ENCODE results near the gene REX1BD.

REX1BD gene

DNA sequence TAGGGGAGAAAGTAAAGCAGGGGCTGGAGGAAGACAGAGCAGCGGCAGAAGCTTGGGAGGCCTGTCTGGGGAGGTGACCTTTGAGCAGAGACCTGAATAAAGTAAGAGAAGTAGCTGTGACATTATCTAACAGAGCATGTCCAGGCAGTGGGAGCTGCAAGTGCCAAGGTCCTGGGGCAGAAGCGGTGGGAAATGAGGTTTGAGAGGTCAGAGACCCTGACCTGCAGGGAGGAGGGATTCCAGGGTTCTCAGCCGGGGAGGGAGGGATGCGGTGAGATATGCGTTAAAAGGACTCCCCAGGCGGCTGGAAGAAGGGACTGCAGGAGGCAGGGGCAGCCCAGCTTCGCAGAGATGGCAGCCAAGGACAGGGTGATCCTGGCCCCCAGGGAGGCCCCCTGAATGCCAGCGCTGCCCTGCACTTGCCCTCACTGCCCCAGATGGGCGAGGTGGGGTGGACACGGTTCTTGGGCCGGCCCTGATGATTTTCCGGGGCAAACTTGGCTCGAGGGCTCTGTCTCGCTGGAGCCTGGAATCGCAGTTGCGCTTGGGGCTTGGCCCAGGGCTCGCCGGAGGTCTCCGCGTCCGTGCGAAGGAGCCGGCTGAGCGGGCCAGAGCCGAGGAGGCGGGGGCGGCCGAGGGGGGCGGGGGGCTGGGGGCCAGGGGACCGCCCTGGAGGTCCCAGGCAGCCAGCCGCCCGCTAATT is 14.8 kb downstream of the REX1BD start:
- peak; percentile 51 for DNase-seq (ENCODE audit: low spot score)

DNA sequence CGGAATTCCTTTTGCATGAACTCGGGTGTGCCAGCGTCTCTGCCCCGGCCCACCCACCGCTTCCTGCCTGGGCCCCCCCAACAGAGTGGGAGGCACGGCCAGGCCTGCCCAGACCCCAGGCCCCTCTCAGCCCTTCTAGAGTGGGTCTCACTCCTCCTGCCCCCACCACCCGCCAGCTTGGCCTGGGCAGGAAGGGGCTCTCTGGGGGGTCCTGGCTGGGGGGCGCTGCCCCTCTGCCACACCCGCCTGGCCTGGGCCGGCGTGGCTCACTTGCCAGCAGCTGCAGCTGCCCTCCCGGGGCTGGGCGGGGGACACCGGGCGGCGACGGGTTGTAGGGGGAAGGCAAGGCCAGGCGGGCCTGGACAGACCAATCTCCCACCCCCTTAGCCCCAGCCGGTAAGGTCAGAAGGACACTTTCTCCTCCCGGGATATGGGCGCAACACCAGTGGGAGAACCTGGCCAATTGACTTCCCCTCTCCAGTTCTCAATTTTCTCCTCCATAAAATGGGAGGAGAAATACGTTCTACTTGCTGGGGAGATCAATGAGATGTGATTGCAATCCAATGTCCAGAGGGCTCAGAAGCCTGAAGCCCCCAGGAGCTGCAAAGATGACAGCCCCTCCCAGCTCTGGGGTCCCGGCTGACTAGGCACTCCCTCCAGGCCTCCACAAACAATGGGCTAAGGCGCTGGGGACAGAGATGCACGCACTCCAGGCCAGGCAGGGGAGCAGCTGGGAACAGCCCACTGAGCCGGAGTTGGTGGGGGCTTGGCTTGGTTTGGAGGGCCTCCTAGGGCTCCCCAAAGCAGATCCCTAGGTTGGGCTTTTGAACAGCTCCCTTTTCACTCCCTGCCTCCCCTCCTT is 15.6 kb downstream of the REX1BD start:
- no peak for DNase-seq (ENCODE audit: low spot score)

DNA sequence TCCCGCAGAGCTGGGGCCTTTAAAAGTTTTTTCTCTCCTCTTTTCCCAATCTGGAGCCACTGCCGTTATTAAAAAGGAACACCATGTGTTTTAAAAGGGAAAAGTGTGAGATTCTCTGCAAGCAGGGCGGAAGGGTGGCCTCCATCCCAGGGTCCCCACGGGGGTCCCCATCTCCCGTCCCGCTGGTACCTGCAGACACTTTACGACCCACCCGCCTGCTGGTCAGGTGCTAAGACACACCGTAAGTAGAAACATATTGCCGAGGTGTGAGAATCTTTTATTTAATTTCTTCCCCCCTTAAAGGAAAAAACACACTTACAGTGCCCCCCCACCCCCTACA is 16.2 kb downstream of the REX1BD start:
- DNase-seq (ENCODE audit: low spot score), result no peak

DNA sequence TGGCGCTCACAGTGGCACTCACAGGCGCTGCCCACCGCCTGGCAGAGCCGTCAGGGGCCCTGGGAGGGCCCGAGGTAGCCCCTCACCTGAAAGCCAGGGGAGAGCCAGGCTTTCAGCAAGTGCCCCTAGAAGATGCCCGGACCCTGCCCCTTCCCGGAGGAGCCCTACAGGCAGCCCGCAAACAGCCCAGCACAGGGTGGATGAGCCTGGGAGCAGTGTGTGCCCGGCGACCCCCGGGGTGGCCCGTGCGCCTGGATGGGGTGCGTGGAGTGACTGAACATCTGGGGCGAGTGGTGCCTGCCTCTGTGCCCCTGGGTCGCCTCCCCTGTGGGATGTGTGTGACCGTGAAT is 16.6 kb downstream of the REX1BD start:
- no peak for DNase-seq (ENCODE audit: low spot score)

DNA sequence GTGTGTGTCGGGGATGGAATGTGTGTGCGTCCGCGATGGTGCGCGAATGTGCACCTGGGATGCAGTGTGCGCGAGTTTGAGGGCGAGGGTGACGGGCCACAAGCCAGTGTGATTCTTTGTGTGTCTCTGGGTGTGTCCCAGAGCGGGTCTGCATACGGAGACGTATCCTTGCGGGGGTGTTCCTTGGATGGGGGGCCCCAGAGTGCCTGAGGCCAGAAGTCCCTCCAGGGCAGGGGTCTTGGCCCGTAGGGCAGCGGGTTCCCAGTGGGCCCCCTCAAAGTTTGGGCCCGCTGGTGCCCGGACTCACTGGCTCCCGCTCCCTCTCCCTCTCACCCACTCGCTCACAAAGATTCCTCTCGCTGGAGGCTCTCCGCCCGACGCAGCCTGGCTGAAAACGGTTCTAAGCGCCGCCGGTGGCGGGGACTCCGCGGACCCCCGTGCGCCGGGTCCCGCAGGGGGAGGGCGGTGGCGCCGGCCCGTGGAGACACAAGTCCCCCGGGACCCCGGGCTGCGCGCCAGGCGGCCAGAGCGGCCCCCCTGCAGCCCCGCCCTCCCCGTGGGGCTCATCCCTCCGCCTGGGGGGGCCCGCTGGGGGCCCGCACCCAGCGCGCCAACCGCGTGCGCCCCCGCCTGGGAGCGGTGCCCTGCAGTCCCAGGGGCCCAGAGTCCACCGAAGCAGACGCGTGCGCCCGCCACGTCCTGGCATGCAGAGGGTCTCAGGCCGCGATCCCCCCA is 17.1 kb downstream of the REX1BD start:
- no peak for DNase-seq (ENCODE audit: low spot score)

DNA sequence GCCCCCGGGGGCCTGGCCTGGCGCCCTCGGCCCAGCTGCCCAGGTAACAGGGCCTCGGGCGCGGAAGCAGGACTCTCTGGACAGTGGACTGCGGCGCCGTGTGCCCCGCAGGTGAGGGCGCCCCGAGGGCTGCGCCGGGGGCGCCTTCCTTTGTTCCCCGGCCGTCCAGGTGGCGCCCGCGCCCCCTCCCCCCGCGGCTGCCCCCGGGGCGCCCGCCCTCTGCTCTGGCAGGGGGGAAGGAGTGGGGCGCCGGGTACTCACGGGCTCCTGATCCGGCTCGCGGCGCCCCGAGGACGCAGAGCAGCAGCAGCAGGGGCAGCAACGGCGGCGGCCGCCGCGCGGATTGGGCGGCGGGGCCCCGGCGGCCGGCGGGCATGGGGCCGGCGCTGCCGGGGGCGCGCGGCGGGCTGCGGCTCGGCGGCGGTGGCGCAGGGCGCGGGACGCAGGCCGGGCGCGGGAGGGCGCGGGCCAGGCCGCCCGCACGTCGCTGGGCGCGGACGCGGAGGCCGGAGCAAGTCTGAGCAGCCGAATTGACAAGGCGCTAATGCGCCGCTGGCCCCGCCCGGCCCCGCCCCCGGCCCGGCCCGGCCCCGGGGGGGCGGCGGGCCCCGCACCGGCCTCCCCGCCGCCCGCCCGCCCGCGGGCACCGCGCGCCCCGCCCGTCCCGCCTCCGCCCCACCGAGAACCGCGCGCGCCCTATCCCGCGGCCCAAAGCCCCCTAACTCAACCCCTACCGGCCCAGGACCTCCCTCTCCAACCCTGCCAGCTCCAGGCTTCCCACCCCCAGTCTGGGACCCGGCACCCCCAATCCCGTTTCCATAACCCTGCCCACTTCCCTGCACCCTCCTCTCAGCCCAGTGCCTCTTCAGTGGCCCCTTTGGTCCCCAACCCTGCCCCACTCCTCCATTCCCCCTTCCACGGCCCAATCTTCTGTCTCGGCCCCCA is 18.0 kb downstream of the REX1BD start, which contains the start of gene CRLF1:
CRLF1 (minus strand) TSS at position 519 of the 945 bp plus-strand sequence; CDS start at position 376, 143 bp downstream.
- no peak for DNase-seq (ENCODE audit: low spot score)

DNA sequence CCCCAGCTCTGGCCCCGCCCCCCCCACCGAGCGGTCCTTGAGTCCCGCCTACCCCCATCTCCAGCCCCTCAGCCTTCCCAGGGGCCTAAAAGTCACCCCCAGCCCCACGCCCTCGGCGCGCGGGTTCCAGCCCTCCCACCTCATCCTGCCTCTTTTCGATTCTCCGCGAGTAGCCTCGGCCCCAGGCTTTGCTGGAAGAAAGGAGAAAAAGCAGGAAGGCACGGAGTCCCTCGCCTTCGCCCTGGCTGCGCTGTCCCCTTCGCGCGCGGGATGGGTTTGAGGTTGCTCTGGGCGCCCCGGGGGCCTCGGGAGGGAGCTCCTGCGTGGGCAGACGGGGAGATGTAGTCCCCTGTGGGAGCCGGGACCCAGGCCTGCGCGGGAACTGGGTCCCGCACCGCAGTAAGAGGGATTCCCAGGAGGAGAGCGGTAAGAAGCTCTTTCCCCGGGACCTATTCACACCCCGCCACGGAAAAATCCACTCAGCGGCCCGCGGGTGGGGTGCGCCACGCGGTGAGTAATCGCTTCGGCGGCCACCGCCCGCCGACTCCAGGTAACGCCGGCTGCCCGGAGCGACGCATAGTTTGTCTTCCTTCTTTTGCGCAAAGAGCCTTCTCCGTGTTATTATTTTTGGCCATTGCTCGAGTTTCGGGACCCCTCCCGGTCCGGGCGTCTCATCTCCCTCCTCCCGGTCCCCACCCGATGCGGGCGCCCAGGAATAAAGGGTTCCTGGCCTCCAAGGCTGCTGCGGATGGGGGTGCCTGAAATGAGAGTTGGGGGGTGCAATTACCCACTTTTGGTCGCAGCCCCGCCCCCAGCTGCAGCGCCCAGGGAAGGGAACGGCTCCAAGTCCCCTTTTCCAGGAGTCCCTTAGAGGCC is 18.9 kb downstream of the REX1BD start:
- no peak for DNase-seq (ENCODE audit: low spot score)

DNA sequence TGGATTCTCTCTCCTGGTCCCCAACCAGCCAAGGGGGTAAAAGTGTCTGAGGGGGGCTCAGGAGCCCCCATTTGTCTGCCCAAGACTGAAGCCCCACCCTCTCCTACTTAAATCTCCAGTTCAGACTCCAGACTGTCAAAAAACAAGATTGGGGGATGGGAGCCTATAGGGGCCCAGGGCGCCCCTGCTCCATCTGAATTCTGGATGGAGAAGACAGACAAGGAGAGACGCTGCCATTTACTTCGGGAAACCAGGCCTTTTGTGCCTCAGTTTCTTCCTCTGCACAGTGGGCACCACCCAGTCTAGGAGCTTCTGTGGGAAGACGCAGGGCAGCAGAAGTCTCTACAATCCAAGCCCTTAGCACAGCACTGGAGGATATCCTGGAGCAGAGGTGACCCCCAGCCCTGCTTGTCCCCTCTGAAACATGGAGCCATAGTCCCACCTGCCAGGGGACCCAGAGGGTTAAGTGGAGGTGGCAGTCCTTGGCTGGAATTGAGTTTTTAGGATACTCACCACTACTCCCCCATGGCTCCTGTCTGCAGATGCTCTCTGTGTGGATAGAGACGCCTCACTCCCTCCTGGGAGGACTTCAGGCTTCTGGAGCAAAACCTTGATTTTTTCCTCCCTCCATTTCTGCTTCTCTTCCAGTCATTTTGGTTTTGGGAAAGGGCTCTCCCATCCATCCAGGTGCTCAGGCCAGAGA is 19.7 kb downstream of the REX1BD start:
- no peak for DNase-seq (ENCODE audit: low spot score)

DNA sequence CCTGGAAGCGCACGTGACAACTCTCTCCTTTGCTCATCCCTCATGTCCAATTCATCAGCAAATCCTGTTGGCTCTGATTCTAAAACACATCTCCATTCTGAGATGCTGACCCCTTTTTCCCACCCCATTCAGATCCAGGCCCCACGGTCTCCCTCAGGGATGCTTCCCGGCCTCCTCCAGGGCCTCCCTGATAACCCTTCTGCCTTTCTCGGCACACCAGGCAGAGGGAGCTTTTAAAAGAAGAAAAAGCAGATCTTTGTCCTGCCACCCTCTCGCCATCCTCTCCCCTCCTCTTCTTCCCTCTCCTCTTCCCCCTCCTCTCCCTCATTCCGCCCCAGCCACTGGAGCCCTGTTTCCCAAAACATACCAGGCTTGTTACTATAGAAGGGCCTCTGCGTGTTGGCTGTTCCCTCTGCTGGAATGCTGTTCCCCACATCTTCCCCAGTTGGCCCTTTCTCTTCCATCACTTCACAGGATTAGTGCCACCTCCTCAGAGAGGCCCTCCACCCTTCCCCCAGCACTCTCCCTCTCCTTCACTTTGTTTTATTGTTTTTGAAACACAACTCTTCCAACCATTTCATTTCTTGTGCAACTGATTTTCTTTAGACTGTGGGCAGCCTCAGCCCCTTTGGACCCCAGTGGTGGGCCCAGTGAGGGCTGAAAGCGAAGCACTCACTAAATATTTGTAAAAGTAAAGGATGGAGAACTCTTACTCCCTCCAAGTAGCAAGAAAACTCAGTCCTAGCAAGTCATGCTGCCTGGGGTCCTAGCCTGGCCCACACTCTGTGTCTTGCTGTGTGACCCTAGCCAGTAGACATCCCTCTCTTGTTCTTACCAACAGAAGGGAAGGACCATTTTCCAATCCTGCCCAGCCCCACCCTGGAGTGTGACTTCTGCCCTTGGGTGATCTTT is 20.5 kb downstream of the REX1BD start:
- no peak for DNase-seq (ENCODE audit: low spot score)

DNA sequence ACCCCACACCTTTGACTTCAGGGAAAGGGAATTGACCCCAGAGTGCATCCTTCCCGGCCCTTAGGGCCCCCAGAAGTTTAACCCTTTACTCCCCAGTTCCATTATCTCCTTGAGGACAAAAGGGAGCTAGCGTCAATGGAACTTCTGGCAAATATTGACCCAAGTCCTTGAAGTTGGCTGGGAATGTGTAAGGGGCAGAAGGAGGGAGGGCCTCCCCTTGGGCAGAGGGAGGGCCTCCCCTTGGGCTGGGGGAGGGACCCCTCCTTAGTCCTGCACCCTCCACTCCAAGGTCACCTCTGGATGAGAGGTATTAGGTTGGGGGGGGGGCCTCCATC is 21.1 kb downstream of the REX1BD start:
- DNase-seq (ENCODE audit: low spot score), result no peak

DNA sequence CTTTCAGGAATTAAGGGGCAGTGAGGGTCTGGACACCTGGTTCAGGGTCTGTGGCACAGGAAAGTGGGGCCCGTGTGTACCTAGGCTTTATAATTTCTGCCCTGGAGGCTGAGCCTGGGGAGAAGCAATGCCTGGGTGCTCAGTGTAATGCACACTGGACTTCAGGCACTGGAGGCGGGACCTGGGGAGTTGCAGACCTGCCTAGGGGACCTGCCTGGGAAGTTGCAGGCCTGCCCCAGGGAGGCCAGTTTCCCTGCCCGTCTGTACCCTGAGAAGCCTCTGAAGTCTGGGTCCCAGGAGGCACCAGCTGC is 21.6 kb downstream of the REX1BD start:
- DNase-seq (ENCODE audit: low spot score), result no peak

DNA sequence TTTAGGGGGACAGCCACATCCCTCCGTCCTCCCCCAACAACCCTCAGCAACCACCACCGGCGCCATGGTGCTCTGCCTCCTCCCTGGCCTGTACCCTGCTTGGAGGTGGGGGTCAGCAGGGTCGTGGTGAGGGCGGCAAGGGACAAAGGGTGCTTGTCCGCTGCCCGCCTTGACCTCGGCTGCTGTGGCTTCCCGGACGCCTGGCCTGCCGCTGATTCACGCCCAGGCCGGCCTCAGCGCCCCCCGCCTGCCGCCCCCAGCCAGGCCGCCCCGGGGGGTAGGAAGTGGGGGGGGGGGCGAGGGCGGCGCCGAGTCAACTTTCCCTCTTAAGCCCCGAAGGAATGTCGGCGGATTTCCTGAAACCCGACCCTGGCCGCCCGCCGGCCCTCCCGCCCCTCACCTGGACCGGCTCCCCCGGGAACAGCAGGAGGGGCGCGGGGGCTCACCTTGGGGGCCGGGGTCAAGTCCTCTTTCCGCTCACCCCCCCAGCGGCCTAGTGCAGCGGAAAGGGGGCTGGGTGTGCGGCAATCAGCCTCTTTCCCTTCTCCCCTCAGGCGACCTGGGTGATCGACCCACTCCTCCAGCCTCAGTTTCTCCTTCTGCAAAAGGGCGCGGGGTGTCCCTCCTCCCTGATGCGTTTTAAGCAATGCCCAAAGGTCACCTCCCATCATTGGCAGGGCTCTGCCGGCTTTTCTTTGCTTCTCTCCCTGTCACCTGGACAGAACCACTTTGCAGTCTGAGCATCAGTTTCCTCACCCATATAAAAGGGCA is 22.1 kb downstream of the REX1BD start:
- no peak for DNase-seq (ENCODE audit: low spot score)

DNA sequence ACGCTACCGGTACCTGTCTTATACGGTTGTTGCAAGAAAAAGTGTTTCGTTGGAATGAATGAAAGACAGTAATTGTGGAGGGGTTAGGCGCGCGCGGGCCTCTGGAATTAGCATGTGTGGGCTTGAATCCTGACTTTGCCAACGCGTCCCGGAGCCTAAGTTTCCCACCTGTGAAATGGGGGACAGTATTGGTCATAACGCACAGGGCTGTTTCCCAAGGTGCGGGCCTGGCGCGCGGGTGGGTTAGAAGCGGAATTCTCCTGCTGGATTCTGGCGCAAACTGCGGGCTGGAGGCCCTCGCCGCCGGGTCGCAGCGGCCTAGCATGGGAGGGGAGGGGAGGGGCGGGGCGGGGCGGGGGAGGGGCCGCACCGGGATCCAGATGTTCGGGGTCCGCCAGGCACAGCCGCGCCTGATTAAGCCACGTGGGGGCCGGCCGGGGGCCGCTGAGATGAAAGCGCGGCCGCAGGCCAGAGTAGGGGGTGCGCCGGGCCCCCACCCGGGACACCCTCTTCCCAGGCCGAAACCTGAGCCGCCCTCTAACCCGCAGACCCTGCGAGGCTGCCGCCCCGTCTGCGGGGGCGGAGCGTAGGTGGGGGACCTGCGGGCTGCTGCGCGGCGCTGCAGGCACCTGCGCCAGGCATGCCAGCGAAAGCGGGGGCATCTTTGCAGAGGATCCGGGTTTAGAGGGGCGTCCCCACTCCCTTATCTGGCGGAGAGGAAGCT is 22.9 kb downstream of the REX1BD start:
- DNase-seq (ENCODE audit: low spot score), result no peak

DNA sequence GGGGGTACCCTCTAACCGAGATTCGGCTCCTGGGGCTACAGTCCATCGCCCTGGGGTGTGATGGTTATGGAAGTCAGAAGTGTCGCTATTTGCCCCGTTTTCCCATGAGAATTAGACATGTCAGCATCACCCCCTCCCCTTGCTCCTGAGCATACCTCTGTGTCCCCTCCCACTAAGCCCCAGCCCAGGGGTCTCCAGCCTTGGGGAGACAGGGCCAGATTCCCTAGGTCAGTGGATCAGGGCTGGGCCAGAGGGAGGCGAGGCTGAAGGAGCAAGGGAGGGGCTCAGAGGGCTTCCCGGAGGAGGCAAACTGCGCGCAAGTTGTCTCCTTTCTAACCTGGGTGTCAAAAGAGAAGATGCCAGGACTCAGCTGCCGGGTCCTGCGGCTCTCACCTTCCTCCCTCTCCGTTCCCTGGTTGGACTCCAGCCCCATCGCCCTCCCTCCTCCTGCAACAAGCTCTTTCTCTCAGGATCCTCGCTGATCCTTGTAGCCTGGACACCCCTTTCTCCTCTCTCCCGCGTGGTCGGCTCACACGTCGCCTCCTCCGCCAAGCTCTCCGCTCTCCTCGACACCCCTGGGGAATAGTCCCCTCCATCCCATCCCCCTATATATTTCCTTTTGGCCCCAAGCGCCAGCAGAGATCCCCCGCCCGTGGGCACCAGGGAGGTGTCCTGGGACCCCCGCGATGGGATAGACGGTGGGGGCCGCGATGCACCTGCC is 23.6 kb downstream of the REX1BD start:
- DNase-seq (ENCODE audit: low spot score), result no peak

DNA sequence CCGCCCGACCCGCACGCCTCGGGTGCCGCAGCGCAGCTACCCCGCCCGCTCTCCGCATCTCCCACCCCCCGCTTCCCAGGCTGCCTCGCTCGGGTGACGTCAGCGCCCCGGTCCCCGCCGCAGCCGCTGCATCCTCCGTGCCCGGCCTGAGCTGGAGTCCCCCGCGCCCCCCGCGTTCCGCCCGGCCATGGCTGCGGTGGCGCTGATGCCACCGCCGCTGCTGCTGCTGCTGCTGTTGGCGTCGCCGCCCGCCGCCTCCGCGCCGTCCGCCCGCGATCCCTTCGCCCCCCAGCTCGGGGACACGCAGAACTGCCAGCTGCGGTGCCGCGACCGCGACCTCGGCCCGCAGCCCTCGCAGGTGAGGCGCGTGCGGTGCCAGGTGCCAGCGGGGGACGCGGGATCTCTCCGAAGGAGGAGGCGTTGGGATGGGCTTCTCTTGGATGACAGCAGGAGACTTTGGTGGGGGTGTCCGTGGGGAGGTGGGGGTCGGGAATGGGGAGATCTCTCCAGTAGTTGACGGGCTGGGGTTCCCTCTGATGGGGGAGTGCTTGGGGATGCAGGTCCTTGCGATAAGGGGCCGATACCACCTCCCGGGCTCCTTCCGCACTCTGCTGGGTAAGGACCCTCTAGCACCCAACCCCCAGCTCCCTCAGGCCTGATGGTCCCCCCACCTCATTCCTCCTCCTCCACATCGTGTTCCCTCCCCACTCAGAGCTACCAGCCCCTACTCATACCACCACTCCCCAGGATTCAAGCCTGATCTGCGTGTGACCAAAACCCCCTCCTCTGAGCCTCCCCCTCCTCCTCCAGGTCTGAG is 24.4 kb downstream of the REX1BD start, which contains the start of gene TMEM59L:
TMEM59L (plus strand) TSS at position 99 of the 817 bp plus-strand sequence; CDS start at position 188, 89 bp downstream.
- no peak for DNase-seq (ENCODE audit: low spot score)

DNA sequence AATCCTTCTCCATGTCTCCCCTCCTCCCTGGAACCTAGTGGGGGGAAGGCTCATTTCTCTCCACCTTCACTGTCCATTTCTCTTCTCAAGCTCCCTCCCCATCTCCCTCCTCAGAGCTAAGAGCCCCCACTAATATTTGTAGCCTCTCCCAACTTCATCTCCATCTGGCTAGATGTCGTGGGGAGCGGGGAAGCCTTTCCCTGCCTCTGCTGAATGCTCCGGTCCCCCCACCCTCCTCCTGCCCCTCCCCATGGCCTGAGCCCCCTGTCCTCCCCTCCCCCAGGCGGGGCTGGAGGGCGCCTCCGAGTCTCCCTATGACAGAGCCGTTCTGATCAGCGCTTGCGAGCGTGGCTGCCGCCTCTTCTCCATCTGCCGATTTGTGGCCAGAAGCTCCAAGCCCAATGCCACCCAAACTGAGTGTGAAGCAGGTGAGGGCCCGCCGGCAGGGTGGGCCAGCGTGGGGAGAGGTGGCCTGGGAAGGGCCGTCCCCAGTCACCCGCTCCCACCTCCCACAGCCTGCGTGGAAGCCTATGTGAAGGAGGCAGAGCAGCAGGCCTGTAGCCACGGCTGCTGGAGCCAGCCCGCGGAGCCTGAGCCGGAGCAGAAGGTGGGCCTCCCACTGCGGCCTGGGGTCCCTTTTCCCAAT is 25.1 kb downstream of the REX1BD start:
- DNase-seq (ENCODE audit: low spot score), result no peak

Measured in NAMALWA (cell line).